HG02642 (cell line): Measurements from ENCODE around the gene EIF2S2.

Experiments used
- ATAC-seq: cut with Tn5 transposase; IDR thresholded peaks from one replicate; pipeline ENCODE4 v1.9.1; 2021; ENCODE audit warnings: mild to moderate bottlenecking; ENCODE audit not compliant: unreplicated experiment, poor library complexity

EIF2S2 gene

DNA sequence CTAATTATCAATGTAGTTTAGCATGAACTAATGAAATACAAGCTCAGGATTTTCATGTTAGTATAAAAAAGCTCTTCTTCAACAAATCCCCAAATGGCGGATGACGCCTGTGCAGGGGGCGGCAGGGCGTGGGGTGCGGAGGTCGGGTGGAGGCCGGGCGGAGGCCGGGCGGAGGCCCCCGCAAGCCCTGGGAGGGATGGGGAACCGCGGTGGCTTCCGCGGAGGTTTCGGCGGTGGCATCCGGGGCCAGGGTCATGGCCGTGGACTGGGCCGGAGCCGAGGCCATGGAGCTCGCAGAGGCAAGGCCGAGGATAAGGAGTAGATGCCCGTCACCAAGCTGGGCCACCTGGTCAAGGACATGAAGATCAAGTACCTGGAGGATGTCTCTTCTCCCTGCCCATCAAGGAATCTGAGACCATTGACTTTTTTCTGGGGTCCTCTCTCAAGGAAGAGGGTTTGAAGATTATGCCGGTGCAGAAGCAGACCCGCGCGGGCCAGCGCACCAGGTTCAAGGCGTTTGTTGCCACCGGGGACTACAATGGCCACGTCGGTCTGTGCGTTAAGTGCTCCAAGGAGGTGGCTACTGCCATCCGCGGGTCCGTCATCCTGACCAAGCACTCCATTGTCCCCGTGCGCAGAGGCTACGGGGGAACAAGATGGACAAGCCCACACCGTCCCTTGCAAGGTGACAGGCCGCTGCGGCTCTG, 10.4 kb upstream of the EIF2S2 start:
- ATAC-seq: no peak

DNA sequence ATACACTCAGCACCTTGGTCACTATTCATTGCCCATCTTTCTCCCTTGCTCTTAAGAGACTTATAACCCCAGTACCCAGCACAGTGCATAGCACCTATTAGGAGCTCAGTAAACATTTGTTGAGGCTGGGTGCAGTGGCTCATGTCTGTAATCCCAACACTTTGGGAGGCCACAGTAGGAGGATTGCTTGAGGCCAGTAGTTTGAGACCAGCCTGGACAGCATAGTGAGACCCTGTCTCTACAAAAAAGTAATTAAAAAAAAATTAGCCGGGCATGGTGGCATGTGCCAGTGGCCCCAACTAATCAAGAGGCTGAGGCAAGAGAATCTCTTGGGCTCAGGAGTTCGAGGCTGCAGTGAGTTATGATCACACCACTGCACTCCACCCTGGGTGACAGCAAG, 8.2 kb upstream of the EIF2S2 start:
- no peak for ATAC-seq

DNA sequence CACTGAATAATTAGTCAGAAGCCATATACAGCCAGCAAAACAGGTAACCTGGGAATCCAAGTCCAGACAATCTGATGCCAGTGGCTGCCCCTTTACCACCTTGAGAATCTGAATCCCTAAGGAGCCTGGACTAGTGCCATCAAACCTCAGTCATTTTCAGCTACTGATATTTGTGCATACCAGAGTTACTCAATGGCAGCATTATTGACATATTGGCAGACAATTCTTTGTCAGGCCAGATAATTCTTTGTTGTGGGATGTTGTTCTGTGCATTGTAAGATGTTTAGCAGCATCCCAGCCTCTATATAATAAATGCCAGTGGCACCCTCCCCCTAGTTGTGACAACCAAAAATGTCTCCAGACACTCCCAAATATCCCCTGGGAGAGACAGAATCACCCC, 3.2 kb upstream of the EIF2S2 start:
- ATAC-seq: no peak

DNA sequence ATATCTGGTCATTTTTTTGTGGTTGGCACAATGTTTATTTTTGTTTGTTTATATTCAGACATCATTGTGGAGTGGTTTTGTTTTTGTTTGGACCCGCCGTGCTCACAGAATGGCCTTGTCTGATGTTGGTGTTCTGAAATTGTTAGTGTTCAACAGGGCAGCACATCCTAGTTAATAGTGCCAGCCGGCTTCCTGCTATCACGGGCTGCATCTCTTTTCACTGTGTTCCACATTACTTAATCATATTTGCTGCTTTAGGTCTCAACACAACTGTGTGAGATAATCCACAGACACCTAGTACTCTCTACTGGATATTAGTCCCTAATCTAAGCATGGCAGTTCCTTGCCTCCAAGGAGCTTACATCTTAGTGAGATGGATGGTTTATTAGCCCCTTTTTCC, 2.8 kb upstream of the EIF2S2 start:
- no peak for ATAC-seq

DNA sequence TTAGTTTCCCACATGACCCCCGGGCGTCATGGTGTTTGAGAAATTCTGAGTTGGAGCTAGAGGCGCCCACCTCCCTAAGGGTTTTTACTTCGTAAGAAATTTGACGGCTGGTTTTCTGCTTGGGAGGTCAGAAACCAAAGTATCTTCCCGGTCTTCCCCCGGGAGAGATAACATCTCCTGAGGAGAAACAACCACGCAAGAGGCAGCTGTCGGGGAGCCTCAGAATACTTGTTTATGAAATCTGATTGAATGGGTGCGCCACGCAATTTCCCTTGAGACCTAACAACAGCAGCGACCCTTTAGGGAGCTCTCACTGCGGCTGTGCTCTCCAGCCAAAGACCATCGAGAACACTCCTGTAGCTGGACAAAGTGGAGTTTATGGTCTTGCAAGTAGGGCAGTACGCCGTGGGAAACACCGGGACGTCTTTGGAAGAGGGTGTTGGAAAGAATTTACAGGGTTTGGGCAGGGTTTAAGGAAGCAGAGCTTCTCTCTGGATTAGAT, 608 bp upstream of the EIF2S2 start:
- no peak for ATAC-seq

DNA sequence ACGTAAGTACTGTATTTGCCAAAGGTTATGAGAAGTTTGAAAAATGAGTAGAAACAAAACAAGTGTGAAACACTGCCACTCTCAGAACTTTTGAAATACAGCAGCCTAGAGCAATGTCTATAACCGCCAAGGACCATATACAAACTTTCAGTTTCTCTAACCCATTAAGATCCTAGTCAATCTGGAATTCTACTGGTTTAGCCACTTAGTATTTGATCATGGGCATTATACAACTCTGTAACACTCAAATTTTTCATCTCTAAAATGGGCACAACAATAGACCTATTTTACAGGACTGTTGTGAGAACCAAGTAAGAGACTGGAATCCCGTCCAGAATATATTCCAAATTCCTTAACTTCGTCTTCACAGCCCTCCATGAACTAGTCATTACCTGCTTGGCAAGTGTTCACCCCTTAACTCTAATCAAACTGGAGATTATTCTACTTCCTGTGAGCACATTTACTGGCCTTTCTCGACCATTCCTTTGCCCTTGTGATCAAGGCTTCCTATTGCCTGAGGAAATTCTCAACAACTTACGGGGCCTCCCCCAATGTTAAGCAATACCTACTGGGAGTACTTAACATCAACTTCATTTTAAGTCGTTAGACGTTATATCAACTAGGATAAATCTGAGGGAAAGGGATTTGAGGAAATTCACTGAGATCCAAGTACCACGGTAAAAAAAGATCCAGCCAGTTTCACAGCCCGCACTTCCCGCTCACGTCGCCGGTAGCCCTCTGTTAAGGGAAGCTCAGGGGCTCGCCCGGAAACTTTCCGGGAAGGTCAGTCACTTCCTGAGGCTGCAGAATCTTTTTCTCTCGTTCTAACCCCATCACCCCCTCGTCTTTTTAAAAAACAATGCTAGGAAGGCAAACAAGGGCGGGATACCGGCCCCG, 1.1 kb downstream of the EIF2S2 start:
- no peak for ATAC-seq

DNA sequence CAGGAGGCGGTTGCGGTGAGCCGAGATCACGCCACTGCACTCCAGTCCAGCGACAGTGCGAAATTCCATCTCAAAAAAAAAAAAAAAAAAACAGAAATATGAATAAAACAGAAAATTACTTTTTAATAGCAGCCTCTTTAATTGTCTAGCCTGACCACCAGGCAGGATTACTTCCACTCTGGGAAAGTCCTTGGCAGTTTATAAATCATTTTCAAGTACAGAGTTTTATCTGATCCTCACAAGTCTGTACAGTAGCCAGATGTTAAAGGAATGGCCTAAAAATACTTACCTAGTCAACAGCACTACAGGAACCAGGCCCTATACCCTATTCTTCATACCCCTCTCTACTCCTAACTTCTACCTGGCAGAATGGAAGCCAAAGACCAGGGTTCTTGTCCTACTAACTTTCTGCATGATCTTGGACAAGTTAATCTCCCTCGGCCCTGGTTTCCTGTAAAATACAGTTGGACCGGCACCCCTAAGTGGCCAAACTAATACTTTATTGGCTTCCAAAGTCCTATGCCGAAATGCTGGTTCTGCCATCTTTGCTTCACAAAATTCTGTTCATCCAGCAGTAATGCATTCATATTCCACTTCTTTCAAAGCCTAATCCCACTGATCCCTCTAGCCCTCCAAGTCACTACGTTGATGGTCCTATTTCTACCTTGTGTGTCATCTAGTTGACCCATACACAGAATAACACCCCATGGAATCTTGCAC, 1.9 kb downstream of the EIF2S2 start:
- ATAC-seq: no peak

DNA sequence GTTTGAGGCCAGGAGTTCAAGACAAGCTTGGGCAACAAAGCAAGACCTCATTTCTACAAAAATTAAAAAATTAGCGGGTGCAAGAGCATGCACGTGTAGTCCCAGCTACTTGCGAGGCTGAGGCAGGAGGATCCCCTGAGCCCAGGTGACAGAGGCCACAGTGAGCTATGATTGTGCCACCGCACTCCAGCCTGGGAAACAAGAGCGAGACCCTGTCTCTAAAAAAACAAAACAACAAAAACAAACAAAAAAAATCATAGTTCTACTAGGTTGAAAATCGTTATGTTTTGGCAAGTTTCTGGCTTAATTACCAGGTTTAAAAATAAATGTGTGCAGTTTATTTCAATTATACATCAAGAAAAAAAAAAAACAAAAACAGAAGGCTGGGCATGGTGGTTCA, 2.6 kb downstream of the EIF2S2 start:
- no peak for ATAC-seq

DNA sequence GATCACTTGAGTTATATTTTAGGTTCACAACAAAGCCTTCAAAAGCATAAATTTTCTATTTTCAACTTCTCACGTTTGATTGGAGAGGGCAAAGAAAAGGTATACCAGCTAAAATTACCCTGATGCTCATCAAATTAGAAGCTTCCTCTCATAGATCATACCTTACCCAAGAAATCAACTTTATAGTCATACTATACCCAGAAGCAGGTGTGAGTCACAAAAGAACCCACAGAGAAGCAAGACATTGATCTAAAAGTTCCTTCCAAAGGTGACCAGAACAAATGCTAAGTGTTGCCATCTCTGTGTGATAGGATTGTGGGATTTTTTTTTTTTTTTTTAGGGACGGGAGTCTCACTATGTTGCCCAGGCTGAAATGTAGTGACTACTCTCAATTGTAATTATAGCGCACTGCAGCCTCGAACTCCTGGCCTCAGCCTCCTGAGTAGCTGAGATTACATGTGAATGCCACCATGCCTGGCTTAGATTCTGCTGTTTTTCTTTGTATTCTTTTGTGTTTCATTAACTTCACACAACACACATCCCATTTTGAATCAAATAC, 3.3 kb downstream of the EIF2S2 start:
- no peak for ATAC-seq

DNA sequence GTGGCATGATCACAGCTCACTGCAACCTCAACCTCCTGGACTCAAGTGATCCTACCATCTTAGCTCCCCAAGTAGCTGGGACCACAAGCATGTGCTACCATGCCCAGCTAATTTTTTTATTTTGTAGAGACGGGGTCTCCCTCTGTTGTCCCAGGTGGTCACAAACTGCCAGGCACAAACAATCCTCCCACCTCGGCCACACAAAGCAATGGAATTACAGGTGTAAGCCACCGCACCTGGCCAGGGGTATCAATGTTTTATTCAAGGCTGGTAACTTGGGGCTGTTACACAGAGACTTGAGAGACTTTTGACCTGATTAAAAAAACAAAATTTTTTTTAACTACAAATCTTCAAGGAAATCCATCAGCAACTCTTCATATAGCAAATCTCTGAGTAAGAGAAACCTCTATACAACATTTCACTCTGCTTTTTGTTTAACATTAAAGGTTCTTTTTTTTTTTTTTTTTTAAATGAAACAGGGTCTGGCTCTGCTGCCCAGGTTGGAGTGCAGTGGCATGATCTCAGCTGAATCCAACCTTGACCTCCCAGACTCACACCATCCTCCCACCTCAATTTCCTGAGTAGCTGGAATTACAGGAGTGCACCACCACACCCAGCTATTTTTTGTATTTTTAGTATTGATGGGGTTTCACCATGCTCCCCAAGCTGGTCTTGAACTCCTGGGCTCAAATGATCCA, 5.9 kb downstream of the EIF2S2 start:
- no peak for ATAC-seq

DNA sequence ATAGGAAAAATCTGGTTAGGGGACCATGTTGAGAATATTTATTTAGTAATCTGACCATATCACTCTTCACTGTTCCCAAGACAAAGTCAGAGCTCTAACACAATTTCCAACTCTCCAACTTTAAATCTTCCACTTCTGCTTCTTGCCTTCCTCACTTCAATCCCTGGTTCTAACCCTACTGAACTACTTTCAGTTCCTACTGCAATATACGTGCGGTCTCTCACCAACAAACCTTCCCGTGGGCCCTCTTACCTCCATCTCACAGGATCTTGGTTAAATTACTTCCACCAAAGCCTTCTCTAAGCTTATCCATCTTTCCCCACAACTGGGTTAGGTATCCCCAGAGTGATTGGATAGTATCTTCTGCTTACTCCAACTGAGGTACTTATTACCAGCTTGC, 8.0 kb downstream of the EIF2S2 start:
- ATAC-seq: no peak

DNA sequence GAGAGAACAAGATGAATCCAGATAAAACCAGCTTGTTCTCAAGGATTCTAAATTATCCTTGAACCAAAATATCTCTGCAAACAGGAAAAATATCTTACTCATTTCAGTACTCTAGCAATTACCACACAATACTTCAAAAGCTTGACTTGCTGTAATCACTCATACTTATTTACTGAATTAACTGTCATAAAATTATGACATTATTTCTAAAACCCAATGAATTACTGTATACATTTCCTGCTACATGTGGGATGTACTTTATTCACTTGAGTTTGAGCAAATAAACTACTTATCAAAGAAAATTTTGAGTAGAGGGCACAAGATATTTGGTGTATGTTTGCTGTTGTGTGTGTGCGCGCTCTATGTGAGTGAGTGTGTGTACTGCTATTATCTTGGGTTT, 9.7 kb downstream of the EIF2S2 start:
- ATAC-seq: no peak

DNA sequence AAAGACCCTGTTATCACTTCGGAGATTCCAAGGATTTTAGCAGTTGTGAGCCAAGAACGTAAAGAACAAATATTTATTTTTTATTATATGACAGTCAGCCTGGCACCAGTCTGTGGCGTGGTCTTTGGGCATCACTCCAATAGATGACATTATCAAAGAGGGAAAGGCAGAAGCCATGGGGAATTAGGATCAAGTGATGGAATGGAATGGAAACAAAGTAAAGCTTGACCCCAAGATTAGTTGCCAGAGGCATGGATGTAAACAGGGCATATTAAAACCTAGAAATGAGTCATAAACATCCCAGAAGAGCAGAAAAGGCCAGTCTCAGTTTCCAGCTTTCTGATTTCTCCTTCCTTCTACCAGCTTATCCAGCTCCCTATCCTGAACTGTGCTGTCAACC, 11.5 kb downstream of the EIF2S2 start:
- no peak for ATAC-seq

DNA sequence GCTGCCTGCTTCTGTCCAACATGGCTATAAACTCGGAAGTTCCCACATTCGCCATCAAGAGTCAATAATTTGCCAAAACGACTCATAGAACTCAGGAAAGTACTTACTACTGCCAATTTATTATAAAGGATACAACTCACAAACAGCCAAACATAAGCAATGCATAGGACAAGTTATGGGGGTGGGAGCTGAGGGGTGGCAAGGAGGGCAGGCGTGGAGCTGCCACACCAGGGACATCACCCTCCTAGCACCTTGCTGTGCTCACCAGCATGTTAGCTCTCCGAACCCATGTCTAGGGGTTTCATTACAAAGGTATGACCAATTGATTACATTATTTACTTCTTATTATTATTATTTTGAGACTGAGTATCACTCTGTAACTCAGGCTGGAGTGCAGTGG, 12.4 kb downstream of the EIF2S2 start:
- no peak for ATAC-seq

DNA sequence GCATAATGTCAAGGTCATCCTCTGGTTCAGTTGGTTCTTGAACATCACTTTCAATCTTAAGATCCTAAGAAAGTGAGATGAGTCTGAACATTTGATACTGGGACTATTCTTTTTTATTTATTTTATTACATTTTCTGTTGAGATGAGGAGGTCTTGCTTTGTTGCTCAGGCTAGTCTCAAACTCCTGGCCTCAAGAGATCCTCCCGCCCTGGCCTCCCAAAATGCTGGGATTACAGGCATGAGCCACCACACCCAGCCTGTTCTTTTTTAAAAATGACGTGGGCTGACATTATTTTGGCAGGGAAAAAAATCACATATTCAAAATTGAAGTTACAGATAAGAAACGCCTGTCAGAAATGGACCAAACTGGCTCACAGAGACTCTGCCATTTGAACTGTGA, 13.5 kb downstream of the EIF2S2 start:
- no peak for ATAC-seq

DNA sequence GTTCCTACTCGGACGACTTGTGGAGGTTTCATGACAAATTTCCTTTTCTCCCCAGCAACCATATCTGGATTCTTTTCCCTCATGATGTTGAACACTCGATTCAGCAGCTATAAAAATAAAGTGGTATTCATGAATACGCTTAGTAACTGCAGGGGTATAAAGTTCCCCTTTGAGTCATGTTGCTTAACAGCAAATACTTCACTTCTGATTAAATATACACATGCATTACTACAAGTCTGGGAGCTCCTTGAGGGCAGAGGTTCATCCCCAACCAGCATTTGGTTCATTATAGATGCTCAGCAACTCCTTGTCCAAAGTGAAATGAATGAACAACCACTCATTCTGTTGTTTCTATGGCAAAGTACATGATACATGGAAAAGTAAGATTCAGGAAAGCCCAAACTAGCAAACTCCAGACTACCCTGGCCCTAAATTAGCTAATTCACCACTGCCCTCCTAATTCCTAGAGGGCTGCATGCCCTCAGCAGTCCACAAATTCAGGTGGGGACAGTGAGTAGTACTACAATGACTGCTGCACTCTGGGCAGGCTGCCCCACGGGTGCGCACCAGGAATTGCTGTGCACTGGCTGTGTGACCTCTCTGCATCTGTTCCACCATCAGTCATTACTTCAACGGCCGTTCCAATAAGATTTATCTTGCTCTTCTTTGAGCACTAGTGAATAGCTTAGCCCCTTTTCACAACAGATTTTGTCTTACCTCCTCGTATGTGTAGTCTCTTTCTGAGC, 15.2 kb downstream of the EIF2S2 start:
- no peak for ATAC-seq

DNA sequence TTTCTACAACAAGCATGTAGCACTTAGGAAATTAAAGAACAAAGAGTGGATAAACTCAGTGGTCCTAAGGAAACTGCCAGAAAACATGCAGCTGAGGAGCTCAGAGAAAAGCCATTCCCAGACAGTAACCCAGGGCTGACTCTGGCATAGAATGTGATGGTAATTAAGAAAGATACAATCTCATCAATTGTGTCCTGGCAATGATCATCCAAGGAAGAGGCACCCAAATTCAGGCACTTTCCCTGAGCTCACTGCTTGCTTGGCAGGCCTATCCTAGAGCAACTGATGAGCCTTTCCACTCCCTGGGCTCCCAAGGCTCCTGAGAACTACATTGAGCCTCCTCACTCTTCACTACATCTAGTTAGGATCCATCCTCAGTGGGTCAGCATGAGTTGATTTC, 16.2 kb downstream of the EIF2S2 start:
- no peak for ATAC-seq

DNA sequence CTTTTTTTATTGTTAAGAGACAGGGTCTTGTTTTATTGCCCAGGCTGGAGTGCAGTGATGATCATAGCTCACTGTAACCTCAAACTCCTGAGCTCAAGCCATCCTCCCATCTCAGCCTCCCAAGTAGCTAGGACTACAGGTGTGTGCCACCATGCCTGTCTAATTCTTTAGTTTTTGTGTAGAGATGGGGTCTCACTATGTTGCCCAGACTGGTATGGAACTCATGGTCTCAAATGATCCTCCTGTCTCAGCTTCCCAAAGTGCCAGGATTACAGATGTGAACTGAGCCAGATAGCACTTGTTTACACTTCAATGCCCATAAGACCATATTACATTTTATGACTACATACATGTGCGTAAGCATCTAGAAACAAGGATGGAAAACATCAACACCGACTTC, 18.1 kb downstream of the EIF2S2 start:
- no peak for ATAC-seq

DNA sequence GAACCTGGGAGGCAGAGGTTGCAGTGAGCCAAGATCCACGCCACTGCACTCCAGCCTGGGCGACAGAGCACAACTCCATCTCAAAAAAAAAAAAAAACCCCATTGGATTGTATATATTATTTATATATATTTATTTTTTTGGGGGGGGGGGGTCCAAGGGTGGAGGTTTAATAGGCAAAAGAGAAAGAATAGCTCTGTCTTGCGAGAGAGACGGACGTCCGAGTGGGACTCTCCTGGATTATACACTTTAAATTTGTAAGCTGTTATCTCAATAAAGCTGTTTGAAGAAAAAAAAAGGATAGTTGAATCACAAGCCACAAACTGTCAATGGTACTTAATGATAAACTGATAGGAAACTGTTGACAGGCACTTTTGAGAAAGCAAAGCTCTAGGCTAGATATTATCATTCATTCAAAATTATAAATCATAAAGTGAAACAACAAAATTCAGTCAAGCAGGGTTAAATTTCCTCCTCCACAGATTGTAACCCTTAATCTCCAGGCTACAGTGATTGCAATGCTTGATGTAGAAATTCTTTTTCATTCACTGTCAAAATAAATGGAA, 20.3 kb downstream of the EIF2S2 start:
- no peak for ATAC-seq
